HepG2 (cell line): Measurements from ENCODE around the gene SNX15. TPM values are rescaled to one million over a fixed set of nuclear protein-coding genes. Genes with fewer than 3 reads are reported as not detected.

ENCODE experiments used
- ELF1 ChIP-seq: sonication (generic); formaldehyde crosslinking; IDR thresholded peaks from 2 replicates; pipeline ENCODE4 v1.4.0; 2020; ENCODE audit warnings: missing genetic modification reagents
- EP300 ChIP-seq, 3 experiments: sonication (generic) in 1 of 3; formaldehyde crosslinking in 1 of 3; IDR thresholded peaks; 2 replicates each; pipeline versions ENCODE4 v1.5.1 to v1.6.1; 2011 to 2020; ENCODE audit warnings: low read depth in 2 of 3, low read length in 2 of 3, borderline replicate concordance in 1 of 3, improper control_type of control experiment in 1 of 3, mild to moderate bottlenecking in 1 of 3, missing genetic modification reagents in 1 of 3, moderate library complexity in 1 of 3
- HDAC2 ChIP-seq: sonication (generic); formaldehyde crosslinking; IDR thresholded peaks from 2 replicates; pipeline ENCODE4 v1.4.0; 2020; ENCODE audit warnings: missing genetic modification reagents
- IRF2 ChIP-seq: IDR thresholded peaks from 2 replicates; pipeline ENCODE4 v1.6.1; 2018; ENCODE audit warnings: missing genetic modification reagents, missing compliant biosample characterization
- KDM5A ChIP-seq: fragments of 200-600 bp; sonication (generic); IDR thresholded peaks from 2 replicates; pipeline ENCODE4 v1.7.0; 2018; ENCODE audit warnings: antibody characterized with exemption, mild to moderate bottlenecking, low read length, borderline replicate concordance
- MTA1 ChIP-seq: sonication (generic); formaldehyde crosslinking; IDR thresholded peaks from 2 replicates; pipeline ENCODE4 v1.4.0; 2020; ENCODE audit warnings: missing genetic modification reagents, mild to moderate bottlenecking, borderline replicate concordance
- NR0B2 ChIP-seq: sonication (generic); formaldehyde crosslinking; IDR thresholded peaks from 2 replicates; pipeline ENCODE4 v1.4.0; 2020; ENCODE audit warnings: mild to moderate bottlenecking, missing genetic modification reagents
- NR2C2 ChIP-seq: sonication (generic); formaldehyde crosslinking; IDR thresholded peaks from 2 replicates; pipeline ENCODE4 v1.4.0; 2020; ENCODE audit warnings: missing genetic modification reagents, mild to moderate bottlenecking, moderate library complexity, borderline replicate concordance
- POLR2AphosphoS2 ChIP-seq: IDR thresholded peaks from 2 replicates; pipeline ENCODE4 v1.6.1; 2011; ENCODE audit warnings: low read depth, low read length, improper control_type of control experiment
- RFX5 ChIP-seq: IDR thresholded peaks from 2 replicates; pipeline ENCODE4 v1.6.1; 2011; ENCODE audit warnings: low read depth, low read length, improper control_type of control experiment
- SRF ChIP-seq: IDR thresholded peaks from 2 replicates; pipeline ENCODE4 v1.6.1; 2011; ENCODE audit warnings: mild to moderate bottlenecking, low read depth, low read length, moderate library complexity
- TOE1 ChIP-seq: sonication (generic); formaldehyde crosslinking; IDR thresholded peaks from 2 replicates; pipeline ENCODE4 v1.4.0; 2020; ENCODE audit warnings: mild to moderate bottlenecking, missing genetic modification reagents
- USF2 ChIP-seq, 2 experiments: sonication (generic) in 1 of 2; formaldehyde crosslinking in 1 of 2; IDR thresholded peaks; 2 replicates each; pipeline versions ENCODE4 v1.5.1 to v1.6.1; 2011 to 2020; ENCODE audit warnings: borderline replicate concordance in 1 of 2, low read depth in 1 of 2, low read length in 1 of 2, mild to moderate bottlenecking in 1 of 2, missing genetic modification reagents in 1 of 2, moderate library complexity in 1 of 2
- ZBED4 ChIP-seq: sonication (generic); formaldehyde crosslinking; IDR thresholded peaks from 2 replicates; pipeline ENCODE4 v1.4.0; 2020; ENCODE audit warnings: missing genetic modification reagents, borderline replicate concordance
- ZMAT3 ChIP-seq: sonication (generic); formaldehyde crosslinking; conservative IDR thresholded peaks from 2 replicates; pipeline ENCODE4 v1.7.0; 2021; ENCODE audit warnings: missing genetic modification reagents
- ZNF768 ChIP-seq: sonication (generic); formaldehyde crosslinking; IDR thresholded peaks from 2 replicates; pipeline ENCODE4 v1.4.0; 2020; ENCODE audit warnings: missing genetic modification reagents
- ZSCAN29 ChIP-seq: sonication (generic); formaldehyde crosslinking; conservative IDR thresholded peaks from 2 replicates; pipeline ENCODE4 v1.4.0; 2020; ENCODE audit warnings: mild to moderate bottlenecking, missing genetic modification reagents
- polyA plus RNA-seq, 8 experiments: library from polyadenylated mRNA; depleted of rRNA in 3 of 8; stranded (reverse) in 7 of 8; unstranded in 1 of 8; fragments of >200 nt; fragmentation: Illumina TruSeq in 4 of 8; extraction: Trizol in 4 of 8; gene quantifications; 2 replicates each; pipeline versions ENCODE4 v1.2.1 to v1.2.3, GENCODE V29; 2011 to 2016; ENCODE audit warnings: low read depth in 4 of 8, missing spikeins in 1 of 8, mixed read lengths in 1 of 8; ENCODE audit not compliant: insufficient read depth in 1 of 8
- total RNA-seq, 5 experiments: library from RNA; depleted of rRNA; stranded (reverse); fragments of >200 nt; fragmentation: Illumina TruSeq; extraction: Trizol; gene quantifications; 2 replicates each; pipeline ENCODE4 v1.2.3, GENCODE V29; 2016; ENCODE audit warnings: low read depth in 1 of 5
- TF ChIP-seq, protein P1 (sequence below): sonication (generic); formaldehyde crosslinking; IDR thresholded peaks from 2 replicates; pipeline ENCODE4 v1.4.0; 2020; ENCODE audit warnings: missing genetic modification reagents, borderline replicate concordance

Gene SNX15
- total and polyA plus RNA-seq, 2 of the 13 experiments (the other 11 are each of a cell fraction or from before 2014, with no cell fraction given): 19.1 to 22.6 TPM

- TF ChIP-seq EP300 (IDR thresholded peaks at IDR 0.05; ENCODE audit: low read depth in 2 of 2, low read length in 2 of 2) (no peak), EP300 (CRISPR knock-in tag; IDR thresholded peaks at IDR 0.05; ENCODE audit: borderline replicate concordance) (no peak), RFX5 (no peak), SRF (peak; percentile 58; the same call in 1 of the 2 replicates), ZNF768 (peak; percentile 61; the same call in 1 of the 2 replicates), NR2C2 (CRISPR knock-in tag) (peak; percentile 48; the same call in 1 of the 2 replicates), MTA1 (CRISPR knock-in tag) (peak; percentile 75; the same call in 1 of the 2 replicates), ELF1 (CRISPR knock-in tag) (peak; percentile 51; the same call in 1 of the 2 replicates), NR0B2 (peak; percentile 83; the same call in 1 of the 2 replicates), IRF2 (CRISPR knock-in tag) (peak; percentile 65), POLR2AphosphoS2 (no peak), USF2 (IDR thresholded peaks at IDR 0.05; ENCODE audit: low read depth, low read length) (no peak), USF2 (CRISPR knock-in tag; IDR thresholded peaks at IDR 0.05; ENCODE audit: borderline replicate concordance) (peak; percentile 33; the same call in 1 of the 2 replicates), TOE1 (CRISPR knock-in tag) (no peak), ZMAT3 (CRISPR knock-in tag) (peak; percentile 76; the same call in 1 of the 2 replicates), KDM5A (peak; percentile 78; the same call in 1 of the 2 replicates), ZSCAN29 (0 out of 2 replicates have a peak, but pooled peaks have one; percentile 31), HDAC2 (peak; percentile 60; the same call in 1 of the 2 replicates), ZBED4 (CRISPR knock-in tag) (0 out of 2 replicates have a peak, but pooled peaks have one; percentile 26)
- TF ChIP-seq, protein P1, sequence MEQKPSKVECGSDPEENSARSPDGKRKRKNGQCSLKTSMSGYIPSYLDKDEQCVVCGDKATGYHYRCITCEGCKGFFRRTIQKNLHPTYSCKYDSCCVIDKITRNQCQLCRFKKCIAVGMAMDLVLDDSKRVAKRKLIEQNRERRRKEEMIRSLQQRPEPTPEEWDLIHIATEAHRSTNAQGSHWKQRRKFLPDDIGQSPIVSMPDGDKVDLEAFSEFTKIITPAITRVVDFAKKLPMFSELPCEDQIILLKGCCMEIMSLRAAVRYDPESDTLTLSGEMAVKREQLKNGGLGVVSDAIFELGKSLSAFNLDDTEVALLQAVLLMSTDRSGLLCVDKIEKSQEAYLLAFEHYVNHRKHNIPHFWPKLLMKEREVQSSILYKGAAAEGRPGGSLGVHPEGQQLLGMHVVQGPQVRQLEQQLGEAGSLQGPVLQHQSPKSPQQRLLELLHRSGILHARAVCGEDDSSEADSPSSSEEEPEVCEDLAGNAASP (CRISPR knock-in tag): peak; percentile 40; the same call in 1 of the 2 replicates
Observed at GRCh38 chr11:65027213-65028067, at the start of gene SNX15 (continued).
